H9 (cell line): Measurements from ENCODE around the gene DYRK3. TPM values are rescaled to one million over a fixed set of nuclear protein-coding genes. Genes with fewer than 3 reads are reported as not detected.

ENCODE experiments used
- DNase-seq: peaks from one replicate; pipeline ENCODE4 v3.0.0-alpha.2; 2017
- H2AFZ ChIP-seq: one replicate; pipeline ENCODE4 v1.6.1; 2013; ENCODE audit warnings: mild to moderate bottlenecking, low read length, control low read depth, moderate library complexity
- H2AK5ac ChIP-seq: 2 replicates; pipeline ENCODE4 v1.6.1; 2013; ENCODE audit warnings: low read length, control low read depth, mixed read lengths; ENCODE audit not compliant: insufficient read length
- H2BK120ac ChIP-seq: one replicate; pipeline ENCODE4 v1.6.1; 2013; ENCODE audit warnings: low read depth, mild to moderate bottlenecking, low read length, control low read depth, inconsistent platforms; ENCODE audit not compliant: poor library complexity, severe bottlenecking
- H2BK12ac ChIP-seq: 2 replicates; pipeline ENCODE4 v1.6.1; 2013; ENCODE audit warnings: low read length, control low read depth, mixed read lengths, low read depth; ENCODE audit not compliant: insufficient read length
- H2BK15ac ChIP-seq: 2 replicates; pipeline ENCODE4 v1.6.1; 2013; ENCODE audit warnings: low read depth, low read length, control low read depth
- H2BK20ac ChIP-seq: one replicate; pipeline ENCODE4 v1.6.1; 2013; ENCODE audit warnings: low read depth, mild to moderate bottlenecking, low read length, control low read depth, inconsistent platforms; ENCODE audit not compliant: poor library complexity, severe bottlenecking
- H2BK5ac ChIP-seq: 2 replicates; pipeline ENCODE4 v1.6.1; 2013; ENCODE audit warnings: low read length, control low read depth, mixed read lengths; ENCODE audit not compliant: insufficient read length
- H3K14ac ChIP-seq: 2 replicates; pipeline ENCODE4 v1.6.1; 2013; ENCODE audit warnings: low read length, control low read depth; ENCODE audit not compliant: insufficient read depth
- H3K18ac ChIP-seq: 2 replicates; pipeline ENCODE4 v1.6.1; 2013; ENCODE audit warnings: low read depth, mild to moderate bottlenecking, mixed read lengths, low read length, control low read depth; ENCODE audit not compliant: insufficient read length
- H3K23ac ChIP-seq: 2 replicates; pipeline ENCODE4 v1.6.1; 2013; ENCODE audit warnings: low read length, control low read depth, mixed read lengths, low read depth; ENCODE audit not compliant: insufficient read length
- H3K23me2 ChIP-seq: 2 replicates; pipeline ENCODE4 v1.6.1; 2013; ENCODE audit warnings: low read depth, mild to moderate bottlenecking, mixed read lengths, low read length, control low read depth; ENCODE audit not compliant: insufficient read length, poor library complexity, severe bottlenecking
- H3K27ac ChIP-seq: 2 replicates; pipeline ENCODE4 v1.5.1; 2013; ENCODE audit warnings: low read length, control low read depth, mixed read lengths, low read depth; ENCODE audit not compliant: insufficient read length
- H3K27me3 ChIP-seq: 2 replicates; pipeline ENCODE4 v1.6.1; 2013; ENCODE audit warnings: low read length, control low read depth, inconsistent platforms; ENCODE audit not compliant: insufficient read depth
- H3K4ac ChIP-seq: 2 replicates; pipeline ENCODE4 v1.6.1; 2013; ENCODE audit warnings: low read depth, mild to moderate bottlenecking, control low read depth, inconsistent platforms, low read length, moderate library complexity
- H3K4me1 ChIP-seq: 2 replicates; pipeline ENCODE4 v1.6.1; 2013; ENCODE audit warnings: low read length, control low read depth, inconsistent platforms; ENCODE audit not compliant: insufficient read depth
- H3K4me2 ChIP-seq: 2 replicates; pipeline ENCODE4 v1.6.1; 2013; ENCODE audit warnings: low read length, control low read depth, mixed read lengths; ENCODE audit not compliant: insufficient read length, insufficient read depth
- H3K56ac ChIP-seq: 2 replicates; pipeline ENCODE4 v1.6.1; 2013; ENCODE audit warnings: low read depth, mild to moderate bottlenecking, mixed read lengths, low read length, control low read depth; ENCODE audit not compliant: insufficient read length
- H3K79me1 ChIP-seq: 2 replicates; pipeline ENCODE4 v1.6.1; 2013; ENCODE audit warnings: low read depth, mild to moderate bottlenecking, moderate library complexity, low read length, control low read depth, inconsistent platforms; ENCODE audit not compliant: insufficient read depth, poor library complexity, severe bottlenecking
- H3K79me2 ChIP-seq: 2 replicates; pipeline ENCODE4 v1.6.1; 2013; ENCODE audit warnings: low read length, control low read depth, inconsistent platforms; ENCODE audit not compliant: insufficient read depth
- H3K9ac ChIP-seq: 2 replicates; pipeline ENCODE4 v1.6.1; 2013; ENCODE audit warnings: low read length, control low read depth, mixed read lengths; ENCODE audit not compliant: insufficient read length; ENCODE audit errors: extremely low read depth
- H3K9me3 ChIP-seq: one replicate; pipeline ENCODE4 v1.6.1; 2013; ENCODE audit warnings: low read depth, low read length, inconsistent platforms; ENCODE audit not compliant: control insufficient read depth
- H3T11ph ChIP-seq: one replicate; pipeline ENCODE4 v1.6.1; 2013; ENCODE audit warnings: mild to moderate bottlenecking, low read length, control low read depth, inconsistent platforms
- H4K20me1 ChIP-seq: one replicate; pipeline ENCODE4 v1.6.1; 2013; ENCODE audit not compliant: control insufficient read depth, insufficient read length, insufficient read depth
- H4K5ac ChIP-seq: 2 replicates; pipeline ENCODE4 v1.6.1; 2013; ENCODE audit warnings: low read depth, mild to moderate bottlenecking, mixed read lengths, low read length, control low read depth; ENCODE audit not compliant: insufficient read length
- H4K8ac ChIP-seq: replicated peaks from 2 replicates; pipeline ENCODE4 v1.6.1; 2013; ENCODE audit warnings: low read length, control low read depth, mixed read lengths, low read depth; ENCODE audit not compliant: insufficient read length
- H4K91ac ChIP-seq: 2 replicates; pipeline ENCODE4 v1.6.1; 2013; ENCODE audit warnings: low read depth, mild to moderate bottlenecking, moderate library complexity, mixed read lengths, low read length, control low read depth; ENCODE audit not compliant: insufficient read length
- H3K27ac Mint-ChIP-seq, 3 experiments: 2 replicates in 2 of 3; 3 replicates in 1 of 3; pipeline ENCODE4 v1.8.0; 2020 to 2021; ENCODE audit warnings: mixed read lengths in 3 of 3, mild to moderate bottlenecking in 1 of 3, moderate library complexity in 1 of 3
- H3K27me3 Mint-ChIP-seq: 2 replicates; pipeline ENCODE4 v1.8.0; 2021; ENCODE audit warnings: low read depth, mild to moderate bottlenecking, moderate library complexity, mixed read lengths
- H3K36me3 Mint-ChIP-seq, 3 experiments: 2 replicates in 2 of 3; 3 replicates in 1 of 3; pipeline ENCODE4 v1.8.0; 2020 to 2021; ENCODE audit warnings: low read depth in 3 of 3, mixed read lengths in 3 of 3; ENCODE audit not compliant: insufficient read depth in 1 of 3
- H3K4me1 Mint-ChIP-seq, 2 experiments: 2 replicates each; pipeline ENCODE4 v1.8.0; 2020; ENCODE audit warnings: mixed read lengths in 2 of 2
- H3K4me3 Mint-ChIP-seq, 2 experiments: 2 replicates in 1 of 2; 3 replicates in 1 of 2; pipeline ENCODE4 v1.8.0; 2020 to 2021; ENCODE audit warnings: mild to moderate bottlenecking in 2 of 2, mixed read lengths in 2 of 2, moderate library complexity in 1 of 2
- H3K9me3 Mint-ChIP-seq, 2 experiments: 2 replicates in 1 of 2; 3 replicates in 1 of 2; pipeline ENCODE4 v1.8.0; 2020; ENCODE audit warnings: mild to moderate bottlenecking in 2 of 2, mixed read lengths in 2 of 2, moderate library complexity in 1 of 2
- CTCF ChIP-seq: fragments of 200-600 bp; sonication (generic); conservative IDR thresholded peaks from 3 replicates; pipeline ENCODE4 v1.8.0; 2021; ENCODE audit warnings: antibody characterized with exemption, mild to moderate bottlenecking
- WGBS: extraction: QIAGEN DNeasy Blood & Tissue Kit; methylation state at CpG from one replicate; pipeline ENCODE4 v1.1.7; 2013; ENCODE audit warnings: missing lambda C conversion rate, low lambda C conversion rate, mixed read lengths; ENCODE audit not compliant: insufficient read length; ENCODE audit errors: extremely low coverage; 5-methylcytosine and 5-hydroxymethylcytosine counted together
- total RNA-seq: library from RNA; stranded (reverse); gene quantifications from 2 replicates; pipeline ENCODE4 v1.2.1, GENCODE V29; 2021

Gene DYRK3
- total RNA-seq, 1 experiment from 2014 or later = 4.7 TPM

- H4K20me1 ChIP-seq = no peaks in the 10 kb centered on the region
- H3K14ac ChIP-seq = peak overlapping the region; percentile 45; the same call in 1 of the 2 replicates
- no peak overlapping the region for H4K5ac ChIP-seq
- no peak overlapping the region for H2BK120ac ChIP-seq
- peak overlapping the region; percentile 54 for H3K4me2 ChIP-seq
- peaks cover 52 to 58% of the 10 kb centered on the region in 2 experiments for H3K4me1 Mint-ChIP-seq
- no peak overlapping the region for H3T11ph ChIP-seq
- peaks cover 15% of the 10 kb centered on the region for H3K23me2 ChIP-seq
- H2BK20ac ChIP-seq = no peak overlapping the region
- no peak overlapping the region for H2BK15ac ChIP-seq
- no peak overlapping the region for H4K91ac ChIP-seq
- peak overlapping the region in 2 of 3 experiments; percentile 59 to 94; a peak in 1 of 7 replicates for H3K27ac Mint-ChIP-seq
- peaks cover 6% of the 10 kb centered on the region; the same call in 1 of the 2 replicates for H3K79me2 ChIP-seq
- no peaks in the 10 kb centered on the region for H3K9me3 ChIP-seq
- no peak for DNase-seq
- no peak overlapping the region for H2AFZ ChIP-seq
- no peak overlapping the region for H3K23ac ChIP-seq
- H3K4ac ChIP-seq = no peak overlapping the region
- H3K27me3 Mint-ChIP-seq = peaks cover 64% of the 10 kb centered on the region
- H3K79me1 ChIP-seq = peaks cover 4% of the 10 kb centered on the region
- no peak overlapping the region for H2BK5ac ChIP-seq
- no CpG with 5 or more reads among the region's 48 CpGs for WGBS
- peak overlapping the region; percentile 68 for H3K18ac ChIP-seq
- TF ChIP-seq CTCF = no peak
- no peak overlapping the region for H2AK5ac ChIP-seq
- no peak overlapping the region for H4K8ac ChIP-seq
- H3K4me3 Mint-ChIP-seq = peak overlapping the region; percentile 93
- no peak overlapping the region for H2BK12ac ChIP-seq
- H3K27me3 ChIP-seq = peaks cover 23% of the 10 kb centered on the region
- no peak overlapping the region for H3K27ac ChIP-seq
- H3K36me3 Mint-ChIP-seq = peaks cover 0 to 4% (median 0%) of the 10 kb centered on the region in 3 experiments; a peak in 1 of 7 replicates
- no peak overlapping the region for H3K56ac ChIP-seq
- peak overlapping the region; percentile 77 for H3K9ac ChIP-seq
- peaks cover 13% of the 10 kb centered on the region; the same call in 1 of the 2 replicates for H3K4me1 ChIP-seq
- H3K9me3 Mint-ChIP-seq = peaks cover 0 to 2% of the 10 kb centered on the region in 2 experiments; a peak in 1 of 5 replicates
These were observed 50.6 kb downstream of the DYRK3 start for GRCh38 chr1:206685769-206686477.
